A549 (cell line): Measurements from ENCODE around the gene TRIM17. TPM values are rescaled to one million over a fixed set of nuclear protein-coding genes. Genes with fewer than 3 reads are reported as not detected.

Experiments
- polyA plus RNA-seq, 4 experiments: library from polyadenylated mRNA; depleted of rRNA in 3 of 4; stranded (reverse); fragments of >200 nt; fragmentation: RNase III in 1 of 4; extraction: RNeasy Plus Mini Kit Qiagen cat#74134 plus additional on column Dnase treatment in 1 of 4; gene quantifications; 2 replicates in 3 of 4; 3 replicates in 1 of 4; pipeline ENCODE4 v1.2.3, GENCODE V29; 2011 to 2017
- small RNA-seq, 6 experiments: library from RNA; depleted of rRNA; stranded (forward); fragments of <200 nt; gene quantifications; one replicate each; pipeline ENCODE3, GENCODE V24; 2012

Gene TRIM17
- polyA plus RNA-seq, 2 of the 4 experiments (the other 2 are of a cell fraction), result not detected

Small RNA genes within 50 kb of the gene (small RNA-seq; reads per million reads assigned to genes)
- 0 reads per million in 6 experiments for gene MIR4666A

Other genes with a start within 250 kb of the TRIM17 start
- gene OBSCN, start 208.8 kb downstream of the TRIM17 start, polyA plus RNA-seq (2011; rRNA removed), result 3.1 and 5.7 TPM in 2 replicates
- 5.7 to 6.8 TPM (median 6.5 TPM) in 3 replicates for gene OBSCN, start 208.8 kb downstream of the TRIM17 start, polyA plus RNA-seq (2017; fragmentation: RNase III; extraction: RNeasy Plus Mini Kit Qiagen cat#74134 plus additional on column Dnase treatment)
- gene TRIM11, start 10.0 kb downstream of the TRIM17 start, polyA plus RNA-seq (2011; rRNA removed), result 9.3 and 9.9 TPM in 2 replicates
- 18.8 to 20.1 TPM (median 20.1 TPM) in 3 replicates for gene TRIM11, start 10.0 kb downstream of the TRIM17 start, polyA plus RNA-seq (2017; fragmentation: RNase III; extraction: RNeasy Plus Mini Kit Qiagen cat#74134 plus additional on column Dnase treatment)
- 63.9 and 82.8 TPM in 2 replicates for gene RNF187, start 70.5 kb upstream of the TRIM17 start, polyA plus RNA-seq (2011; rRNA removed)
- gene RNF187, start 70.5 kb upstream of the TRIM17 start, polyA plus RNA-seq (2017; fragmentation: RNase III; extraction: RNeasy Plus Mini Kit Qiagen cat#74134 plus additional on column Dnase treatment), result 52.7 to 67.5 TPM (median 64.5 TPM) in 3 replicates